ENCODE measurements around the gene C8G. TPM values are rescaled to one million over a fixed set of nuclear protein-coding genes. Genes with fewer than 3 reads are reported as not detected.

Gene C8G
- total and polyA plus RNA-seq, 2 of the 8 experiments (the other 6 are each of a cell fraction or from before 2014, with no cell fraction given), result 0.62 to 0.80 TPM

GRCh38 chr9:136992819-136993369 lies 47.9 kb downstream of the C8G start:
- Histone ChIP-seq H4K91ac (replicated peaks; ENCODE audit: insufficient read length, low read length) (no peak overlapping the region), H3K18ac (ENCODE audit: extremely low read depth, low read length) (no peak overlapping the region), H2BK120ac (replicated peaks; ENCODE audit: low read depth, low read length) (no peak overlapping the region), H4K8ac (ENCODE audit: extremely low read depth, insufficient read depth, low read length) (peak overlapping the region; percentile 65; the same call in 1 of the 2 replicates), H3K4me2 (ENCODE audit: insufficient read depth in 1 of 2, low read depth in 2 of 2, low read length in 2 of 2) (peak overlapping the region; percentile 75 to 82), H3K23ac (ENCODE audit: insufficient read length) (no peak overlapping the region), H3K27ac (ENCODE audit: low read depth, low read length) (no peak overlapping the region), H3K36me3 (ENCODE audit: control insufficient read depth in 2 of 4, insufficient read depth in 4 of 4, low read length in 3 of 4) (peaks cover 0 to 2% (median 0%) of the 10 kb centered on the region in 4 experiments; a peak in 1 of 8 replicates), H3K79me1 (ENCODE audit: low read depth, low read length) (no peaks in the 10 kb centered on the region), H2AK5ac (ENCODE audit: low read depth, low read length) (no peak overlapping the region), H2BK20ac (ENCODE audit: low read length) (no peak overlapping the region), H3K4ac (replicated peaks; ENCODE audit: insufficient read length, low read depth, low read length) (no peak overlapping the region), H4K20me1 (replicated peaks in 1 of 2; ENCODE audit: control insufficient read depth in 1 of 2, insufficient read depth in 2 of 2, low read length in 2 of 2) (peaks cover 0 to 2% of the 10 kb centered on the region in 2 experiments), H3K23me2 (ENCODE audit: low read depth, low read length) (peaks cover 17% of the 10 kb centered on the region), H3K27me3 (replicated peaks in 1 of 4; ENCODE audit: control insufficient read depth in 3 of 4, extremely low read depth in 1 of 4, insufficient read depth in 3 of 4, low read length in 3 of 4) (peaks cover 0 to 13% (median 10%) of the 10 kb centered on the region in 4 experiments; a peak in 3 of 7 replicates), H3K4me1 (replicated peaks in 1 of 4; ENCODE audit: control insufficient read depth in 3 of 4, insufficient read depth in 4 of 4, low read length in 3 of 4) (peaks cover 0 to 20% (median 11%) of the 10 kb centered on the region in 4 experiments; a peak in 6 of 7 replicates), H2AFZ (ENCODE audit: low read length) (no peak overlapping the region), H3K9ac (replicated peaks in 1 of 4; ENCODE audit: extremely low read depth in 1 of 4, low read depth in 3 of 4, low read length in 3 of 4) (peak overlapping the region in 1 of 4 experiments; percentile 52; a peak in 4 of 7 replicates), H3K14ac (ENCODE audit: insufficient read length) (no peak overlapping the region), H2BK15ac (ENCODE audit: low read length) (no peak overlapping the region), H3K79me2 (ENCODE audit: control insufficient read depth in 1 of 2, insufficient read depth in 2 of 2, low read length in 2 of 2) (no peaks in the 10 kb centered on the region), H3K56ac (replicated peaks; ENCODE audit: insufficient read length, low read depth, low read length) (no peak overlapping the region), H3K9me3 (ENCODE audit: insufficient read depth in 2 of 2, low read depth in 1 of 2, low read length in 1 of 2) (peaks cover 6% of the 10 kb centered on the region in 2 experiments; a peak in 2 of 4 replicates), H4K5ac (ENCODE audit: insufficient read length, low read depth, low read length) (no peak overlapping the region), H2BK5ac (ENCODE audit: low read depth, low read length) (peak overlapping the region; percentile 44; the same call in 1 of the 2 replicates), H3K4me3 (ENCODE audit: extremely low read depth in 1 of 4, insufficient read depth in 2 of 4, low read depth in 3 of 4, low read length in 4 of 4) (peak overlapping the region; percentile 46 to 89 (median 74)), H2BK12ac (ENCODE audit: low read depth, low read length) (no peak overlapping the region)
- 50% methylated on average over 18 of the region's 18 CpGs; no CpG with 5 or more reads in 1 of the 2 experiments for WGBS, 2 experiments (ENCODE audit: extremely low coverage in 1 of 2, insufficient coverage in 1 of 2, insufficient read length in 1 of 2, insufficient replicate concordance in 2 of 2, low coverage in 1 of 2, low lambda C conversion rate in 2 of 2, missing lambda C conversion rate in 1 of 2)
- ChIA-PET POLR2A (ENCODE audit: partially characterized antibody) (interaction anchor here (0.7 to 1.7 kb wide), 6 partner anchors 15 to 225 kb away, joined by 3 to 4 read pairs (median 4); no protein-coding TSS in a partner anchor), CTCF (ENCODE audit: partially characterized antibody) (interaction anchor here (0.8 to 6.3 kb wide), 14 partner anchors 11 to 223 kb away, joined by 3 to 31 read pairs (median 4); partner anchors contain the start of genes ABCA2, FUT7 and PTGDS)
- FAIRE-seq (no peak), DNase-seq (ENCODE audit: low read depth in 1 of 2, low spot score in 2 of 2) (no peak)
- TF ChIP-seq CREB1 (IDR thresholded peaks at IDR 0.05), result 0 out of 2 replicates have a peak, but pooled peaks have one; percentile 0
- no peak for TF ChIP-seq BCL11A (IDR thresholded peaks at IDR 0.05; ENCODE audit: low read depth in 2 of 2, low read length in 2 of 2)
